Measurements from ENCODE around the gene ZNF740.
"Not testable (repeated sequence)": the region's sequence is repeated elsewhere in the genome, so short reads cannot be mapped to it uniquely, and the experiment has no call there.

- not testable (repeated sequence) for TF ChIP-seq NFYB (IDR thresholded peaks at IDR 0.05; ENCODE audit: insufficient read depth, low read depth, low read length); PRDM15 (CRISPR knock-in tag; IDR thresholded peaks at IDR 0.05); CHD4 (IDR thresholded peaks at IDR 0.05); FOXK2 (IDR thresholded peaks at IDR 0.05); POLR2AphosphoS2 (IDR thresholded peaks at IDR 0.05; ENCODE audit: low read depth, low read length); CREM (IDR thresholded peaks at IDR 0.05; ENCODE audit: low read depth); RFX5 (IDR thresholded peaks at IDR 0.05; ENCODE audit: low read depth, low read length); POLR2A (IDR thresholded peaks at IDR 0.05; ENCODE audit: low read depth, low read length); POLR2AphosphoS5 (IDR thresholded peaks at IDR 0.05; ENCODE audit: low read length); REST (IDR thresholded peaks at IDR 0.05; ENCODE audit: low read depth, low read length)
- TF ChIP-seq, protein P1, sequence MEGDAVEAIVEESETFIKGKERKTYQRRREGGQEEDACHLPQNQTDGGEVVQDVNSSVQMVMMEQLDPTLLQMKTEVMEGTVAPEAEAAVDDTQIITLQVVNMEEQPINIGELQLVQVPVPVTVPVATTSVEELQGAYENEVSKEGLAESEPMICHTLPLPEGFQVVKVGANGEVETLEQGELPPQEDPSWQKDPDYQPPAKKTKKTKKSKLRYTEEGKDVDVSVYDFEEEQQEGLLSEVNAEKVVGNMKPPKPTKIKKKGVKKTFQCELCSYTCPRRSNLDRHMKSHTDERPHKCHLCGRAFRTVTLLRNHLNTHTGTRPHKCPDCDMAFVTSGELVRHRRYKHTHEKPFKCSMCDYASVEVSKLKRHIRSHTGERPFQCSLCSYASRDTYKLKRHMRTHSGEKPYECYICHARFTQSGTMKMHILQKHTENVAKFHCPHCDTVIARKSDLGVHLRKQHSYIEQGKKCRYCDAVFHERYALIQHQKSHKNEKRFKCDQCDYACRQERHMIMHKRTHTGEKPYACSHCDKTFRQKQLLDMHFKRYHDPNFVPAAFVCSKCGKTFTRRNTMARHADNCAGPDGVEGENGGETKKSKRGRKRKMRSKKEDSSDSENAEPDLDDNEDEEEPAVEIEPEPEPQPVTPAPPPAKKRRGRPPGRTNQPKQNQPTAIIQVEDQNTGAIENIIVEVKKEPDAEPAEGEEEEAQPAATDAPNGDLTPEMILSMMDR (IDR thresholded peaks at IDR 0.05 in 2 of 3, conservative IDR thresholded peaks at IDR 0.05 in 1 of 3; ENCODE audit: control insufficient read depth in 2 of 3, extremely low read depth in 1 of 3, insufficient read depth in 1 of 3, low read depth in 3 of 3, low read length in 3 of 3): not testable (repeated sequence)
Measured at GRCh38 chr12:53202316-53202715, 21.8 kb downstream of the ZNF740 start.

All from GM12878 (cell line).